Upper lobe of right lung (tissue), 1 donor: ENCODE measurements around the gene AZIN2. TPM values are rescaled to one million over a fixed set of nuclear protein-coding genes. Genes with fewer than 3 reads are reported as not detected.

Experiments used
- ATAC-seq: fragments of 200-7000 bp; cut with Tn5 transposase; one replicate; pipeline ENCODE4 v1.9.1; 2020; ENCODE audit warnings: mild to moderate bottlenecking, moderate library complexity
- DNase-seq: peaks from one replicate; pipeline ENCODE4 v3.0.0-alpha.2; 2020
- H3K27ac ChIP-seq: fragments of 200-600 bp; one replicate; pipeline ENCODE4 v1.8.0; 2022
- H3K27me3 ChIP-seq: fragments of 200-600 bp; one replicate; pipeline ENCODE4 v1.8.0; 2022; ENCODE audit warnings: mild to moderate bottlenecking
- H3K36me3 ChIP-seq: fragments of 200-600 bp; one replicate; pipeline ENCODE4 v1.8.0; 2022
- H3K4me1 ChIP-seq: fragments of 200-600 bp; one replicate; pipeline ENCODE4 v1.8.0; 2022
- H3K4me3 ChIP-seq: fragments of 200-600 bp; one replicate; pipeline ENCODE4 v1.8.0; 2022; ENCODE audit warnings: mild to moderate bottlenecking
- H3K9me3 ChIP-seq: fragments of 200-600 bp; one replicate; pipeline ENCODE4 v1.8.0; 2022
- CTCF ChIP-seq: fragments of 200-600 bp; IDR thresholded peaks from one replicate; pipeline ENCODE4 v1.8.0; 2022; ENCODE audit warnings: antibody characterized with exemption
- intact Hi-C: fragments of 100-400 bp; cut with DNase I; formaldehyde crosslinking; loops from one replicate; pipeline ENCODE4 v1.11.0; 2022
- total RNA-seq: library from RNA; stranded (reverse); fragmentation: NEBNext Ultra II Directional; extraction: Animal tissue kit (Norgen Biotek cat#: 25700); gene quantifications from one replicate; pipeline ENCODE4 v1.2.1, GENCODE V29; 2021
- donor health status: DM: no; HTN: yes; CAD: no; lungs with severe emphysema.

The AZIN2 gene
- total RNA-seq, 1 donor from 2014 or later = 2.3 TPM

- Histone ChIP-seq H3K27me3 (no peaks in the 10 kb centered on the region), H3K36me3 (peaks cover 1% of the 10 kb centered on the region), H3K9me3 (no peaks in the 10 kb centered on the region), H3K4me1 (no peaks in the 10 kb centered on the region), H3K4me3 (no peak overlapping the region), H3K27ac (peak overlapping the region; percentile 6)
- no peak for TF ChIP-seq CTCF
- intact Hi-C loops = no loop called here
- no peak for DNase-seq
- ATAC-seq = peak; percentile 17
Observed at GRCh38 chr1:33152685-33153432, 71.9 kb downstream of the AZIN2 start.

GRCh38 chr1:33153650-33154049, 72.7 kb downstream of the AZIN2 start:
- Histone ChIP-seq H3K4me1 (no peaks in the 10 kb centered on the region), H3K9me3 (no peaks in the 10 kb centered on the region), H3K27me3 (no peaks in the 10 kb centered on the region), H3K4me3 (no peak overlapping the region), H3K27ac (no peak overlapping the region), H3K36me3 (peaks cover 9% of the 10 kb centered on the region)
- no peak for ATAC-seq
- intact Hi-C loops = no loop called here
- DNase-seq = no peak
- no peak for TF ChIP-seq CTCF

GRCh38 chr1:33155877-33156538, 75.1 kb downstream of the AZIN2 start:
- TF ChIP-seq CTCF = no peak
- H3K36me3 ChIP-seq = peaks cover 17% of the 10 kb centered on the region
- H3K27ac ChIP-seq = no peak overlapping the region
- no peak for ATAC-seq
- H3K4me3 ChIP-seq = no peak overlapping the region
- H3K27me3 ChIP-seq = no peaks in the 10 kb centered on the region
- H3K4me1 ChIP-seq = no peaks in the 10 kb centered on the region
- intact Hi-C loops = no loop called here
- DNase-seq = no peak
- H3K9me3 ChIP-seq = no peaks in the 10 kb centered on the region

GRCh38 chr1:33157131-33157530, 76.2 kb downstream of the AZIN2 start:
- no peak for TF ChIP-seq CTCF
- no peak overlapping the region for H3K4me3 ChIP-seq
- intact Hi-C loops = no loop called here
- ATAC-seq (no peak), DNase-seq (no peak)
- H3K27me3 ChIP-seq = no peaks in the 10 kb centered on the region
- peaks cover 17% of the 10 kb centered on the region for H3K36me3 ChIP-seq
- no peak overlapping the region for H3K27ac ChIP-seq
- H3K9me3 ChIP-seq = no peaks in the 10 kb centered on the region
- no peaks in the 10 kb centered on the region for H3K4me1 ChIP-seq

GRCh38 chr1:33158366-33158765, 77.4 kb downstream of the AZIN2 start:
- TF ChIP-seq CTCF = no peak
- Histone ChIP-seq H3K9me3 (no peaks in the 10 kb centered on the region), H3K36me3 (peaks cover 17% of the 10 kb centered on the region), H3K4me3 (no peak overlapping the region), H3K27me3 (no peaks in the 10 kb centered on the region), H3K27ac (no peak overlapping the region), H3K4me1 (no peaks in the 10 kb centered on the region)
- DNase-seq (no peak), ATAC-seq (no peak)
- intact Hi-C loops = no loop called here
